NCI-H128 (cell line): Measurements from ENCODE around the gene SLC35C1.

Source experiments
- DNase-seq: peaks from one replicate; lab custom pipeline; 2025; ENCODE audit not compliant: unreplicated experiment; lab: John Stamatoyannopoulos, UW

Gene SLC35C1

GRCh38 chr11:45844822-45845578, 40.1 kb downstream of the SLC35C1 start:
- DNase-seq: no peak

DNA sequence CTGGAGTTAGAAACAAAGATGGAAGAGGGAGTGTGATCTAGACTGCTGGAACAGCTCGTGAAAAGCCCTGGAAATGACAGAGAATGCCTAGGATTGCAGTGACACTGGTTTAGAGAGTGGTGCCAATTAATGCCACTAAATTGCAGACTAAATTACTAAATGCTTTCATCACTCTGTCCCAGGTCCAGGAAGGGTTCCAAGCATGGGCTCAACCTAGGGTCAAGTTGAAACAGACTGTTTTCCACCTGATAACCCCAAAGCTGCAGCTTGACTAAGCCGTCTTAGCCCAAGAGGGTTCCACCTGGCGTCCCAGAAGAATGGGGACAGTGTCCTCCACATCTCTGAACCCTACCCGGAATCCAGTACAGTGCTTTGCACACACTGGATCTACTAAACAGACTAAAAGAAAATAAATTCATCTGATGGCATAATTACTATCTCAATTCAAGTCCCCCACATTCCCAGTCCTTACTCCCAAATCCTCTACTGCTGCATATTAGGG, 41.3 kb downstream of the SLC35C1 start:
- no peak for DNase-seq

DNA sequence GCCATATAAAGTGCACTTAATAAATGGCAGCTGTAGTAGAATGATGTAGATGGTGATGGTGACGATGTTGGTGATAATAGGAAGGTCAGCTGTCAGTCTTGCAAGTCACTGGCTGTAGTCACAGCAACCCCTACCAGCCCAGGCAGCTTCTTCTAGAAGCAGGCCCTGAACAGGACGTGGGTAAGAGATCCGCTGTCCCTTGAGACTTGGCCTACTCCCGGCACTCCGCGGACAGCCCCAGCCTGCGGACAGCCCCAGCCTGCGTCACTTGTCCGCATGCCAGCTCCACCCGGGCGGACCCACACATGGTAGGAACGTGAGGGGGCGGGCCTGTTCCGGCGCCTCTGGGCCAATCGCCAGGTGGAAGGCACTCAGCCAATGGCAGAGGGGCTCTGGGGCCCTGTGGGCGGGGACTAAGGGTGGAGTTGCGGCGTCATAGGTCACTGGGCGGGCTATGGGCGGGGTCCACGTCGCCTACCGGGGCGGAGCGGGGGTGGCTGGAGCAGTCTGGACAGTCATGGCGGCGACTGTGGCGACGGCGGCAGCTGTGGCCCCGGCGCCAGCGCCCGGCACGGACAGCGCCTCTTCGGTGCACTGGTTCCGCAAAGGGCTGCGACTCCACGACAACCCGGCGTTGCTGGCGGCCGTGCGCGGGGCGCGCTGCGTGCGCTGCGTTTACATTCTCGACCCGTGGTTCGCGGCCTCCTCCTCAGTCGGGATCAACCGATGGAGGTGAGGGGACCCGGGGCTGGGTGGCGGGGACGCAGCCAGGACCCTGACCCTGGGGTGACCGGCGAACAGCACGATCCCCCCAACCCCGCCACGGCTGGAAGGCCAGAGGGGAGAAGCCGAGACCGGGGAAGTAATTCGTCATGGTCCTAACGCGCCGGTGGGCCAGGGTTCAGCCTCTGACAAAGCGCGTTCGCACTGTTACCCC, 42.3 kb downstream of the SLC35C1 start, which contains the start of gene CRY2:
CRY2 (plus strand) TSS at position 502 of the 937 bp plus-strand sequence; CDS start at position 518, 16 bp downstream.
- DNase-seq: peak; percentile 97

DNA sequence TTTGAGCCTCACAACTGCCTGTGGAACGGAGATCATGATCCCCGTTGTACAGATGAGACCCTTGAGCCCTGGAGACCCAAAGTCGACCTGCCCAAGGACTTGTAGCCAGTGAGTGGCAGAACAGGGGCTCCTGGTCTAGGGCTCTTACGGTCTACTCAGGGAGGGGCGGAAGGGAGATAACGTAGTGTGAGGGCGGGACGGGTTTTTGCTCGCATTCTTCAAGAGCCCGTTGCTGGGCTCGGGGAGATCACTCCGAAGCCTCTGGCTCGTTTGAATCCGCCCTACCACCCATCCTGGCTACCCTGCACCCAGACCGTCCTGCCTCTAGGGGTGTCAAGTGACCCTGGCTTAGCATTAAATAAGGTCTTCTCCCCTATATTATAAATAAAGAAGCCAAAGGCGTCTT, 43.0 kb downstream of the SLC35C1 start:
- DNase-seq: no peak

- no peak for DNase-seq
Observed at GRCh38 chr11:45848654-45849081, 43.7 kb downstream of the SLC35C1 start.

DNA sequence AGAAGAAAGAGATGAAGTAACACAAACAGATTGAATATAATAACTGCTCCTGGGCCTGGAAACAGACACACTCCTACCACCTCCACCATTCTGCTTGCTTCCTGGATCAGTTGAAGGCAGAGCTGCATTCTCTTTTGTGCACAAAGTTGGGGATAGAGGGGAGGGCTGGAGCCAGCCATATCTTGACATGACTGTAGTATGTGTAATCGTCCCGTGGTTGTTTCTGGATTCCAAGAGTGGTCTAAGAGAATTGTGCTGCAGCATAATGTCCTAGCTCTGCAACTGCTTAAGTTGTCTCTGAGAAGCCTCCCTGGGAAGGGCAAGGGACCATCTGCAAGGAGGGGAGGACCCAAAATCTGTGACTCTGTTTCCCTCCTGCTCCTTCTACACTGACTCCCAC, 45.5 kb downstream of the SLC35C1 start:
- DNase-seq: no peak

DNA sequence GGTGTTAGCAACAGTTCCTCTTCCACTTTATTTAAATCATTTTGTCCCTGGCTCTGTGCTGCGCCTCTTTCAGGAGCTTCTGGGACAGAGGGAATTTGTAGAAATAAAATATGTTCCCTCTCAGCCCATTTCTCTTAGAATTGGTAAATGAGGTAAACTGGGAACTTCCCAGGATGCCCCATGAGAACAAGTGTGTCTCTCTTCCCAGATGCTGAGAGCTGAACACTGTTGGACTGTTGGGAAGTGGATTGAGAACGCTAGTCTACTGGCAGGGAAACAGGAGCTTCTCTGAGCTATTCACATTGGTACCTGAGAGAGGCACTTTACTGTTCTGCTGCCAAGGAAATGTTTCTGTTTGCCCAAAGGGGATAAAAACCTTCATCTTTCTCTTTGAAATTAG, 46.3 kb downstream of the SLC35C1 start:
- no peak for DNase-seq

- no peak for DNase-seq
Observed at GRCh38 chr11:45852018-45852711, 47.2 kb downstream of the SLC35C1 start.

- no peak for DNase-seq
Observed at GRCh38 chr11:45852712-45853101, 47.8 kb downstream of the SLC35C1 start.

GRCh38 chr11:45853332-45854219, 48.6 kb downstream of the SLC35C1 start:
- DNase-seq: no peak

DNA sequence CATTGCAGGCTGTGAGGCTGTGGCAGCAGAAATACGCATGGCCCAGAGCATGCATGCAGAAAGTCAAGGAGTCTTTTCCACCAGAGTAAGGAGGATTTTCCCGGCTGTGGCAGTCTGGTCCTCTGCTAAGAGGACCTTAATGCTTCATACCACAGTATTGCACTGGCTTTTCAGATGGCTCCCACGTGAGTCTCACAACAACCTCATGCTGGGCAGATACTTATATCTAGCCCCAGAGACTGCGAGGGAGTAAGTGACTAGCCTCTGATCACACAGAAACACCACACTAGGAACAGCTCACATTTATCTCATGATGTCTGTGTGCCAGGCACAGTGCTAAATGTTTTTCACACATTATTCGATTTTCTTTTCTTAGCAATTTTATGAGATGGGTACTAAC, 50.4 kb downstream of the SLC35C1 start:
- no peak for DNase-seq

- no peak for DNase-seq
Observed at GRCh38 chr11:45856044-45856468, 51.1 kb downstream of the SLC35C1 start.

- DNase-seq: no peak
Observed at GRCh38 chr11:45857961-45858474, 53.1 kb downstream of the SLC35C1 start.

- no peak for DNase-seq
Observed at GRCh38 chr11:45858751-45859398, 53.9 kb downstream of the SLC35C1 start.

- no peak for DNase-seq
Observed at GRCh38 chr11:45859661-45860140, 54.8 kb downstream of the SLC35C1 start.

DNA sequence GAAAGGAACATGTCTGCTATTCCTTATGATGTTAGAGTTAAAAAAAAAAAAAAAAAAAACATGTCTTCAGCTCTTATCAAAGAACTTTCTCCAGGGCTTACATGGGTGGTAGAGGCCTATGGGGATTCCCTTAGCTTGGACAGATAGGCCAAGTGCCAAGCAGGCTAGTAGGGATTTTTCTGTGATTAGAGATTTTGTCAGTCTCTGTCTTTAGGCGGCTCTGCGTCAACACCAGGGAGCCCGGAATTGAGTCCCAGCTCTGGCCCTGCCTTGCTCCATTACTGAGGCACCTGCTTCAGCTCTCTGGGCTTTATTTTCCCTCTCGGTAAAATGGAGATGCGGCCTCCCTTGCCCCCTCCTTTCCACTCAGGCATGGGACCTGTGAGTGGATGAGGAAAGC, 55.4 kb downstream of the SLC35C1 start:
- no peak for DNase-seq

GRCh38 chr11:45860764-45861510, 56.0 kb downstream of the SLC35C1 start:
- DNase-seq: no peak
